Neural progenitor cell (in vitro differentiated cells): Measurements from ENCODE around the gene STARD3.

ENCODE experiments used
- EZH2 ChIP-seq: fragments of 200-600 bp; sonication (generic); IDR thresholded peaks from 2 replicates; pipeline ENCODE4 v1.6.1; 2017; ENCODE audit warnings: antibody characterized with exemption, mild to moderate bottlenecking, moderate library complexity
- EZH2phosphoT487 ChIP-seq: fragments of 200-600 bp; sonication (generic); IDR thresholded peaks from 2 replicates; pipeline ENCODE4 v1.6.1; 2017; ENCODE audit warnings: antibody characterized with exemption
- TF ChIP-seq, protein P1 (sequence below): fragments of 200-600 bp; sonication (generic); IDR thresholded peaks from 2 replicates; pipeline ENCODE4 v1.5.1; 2017; ENCODE audit warnings: antibody characterized with exemption, mild to moderate bottlenecking

DNA sequence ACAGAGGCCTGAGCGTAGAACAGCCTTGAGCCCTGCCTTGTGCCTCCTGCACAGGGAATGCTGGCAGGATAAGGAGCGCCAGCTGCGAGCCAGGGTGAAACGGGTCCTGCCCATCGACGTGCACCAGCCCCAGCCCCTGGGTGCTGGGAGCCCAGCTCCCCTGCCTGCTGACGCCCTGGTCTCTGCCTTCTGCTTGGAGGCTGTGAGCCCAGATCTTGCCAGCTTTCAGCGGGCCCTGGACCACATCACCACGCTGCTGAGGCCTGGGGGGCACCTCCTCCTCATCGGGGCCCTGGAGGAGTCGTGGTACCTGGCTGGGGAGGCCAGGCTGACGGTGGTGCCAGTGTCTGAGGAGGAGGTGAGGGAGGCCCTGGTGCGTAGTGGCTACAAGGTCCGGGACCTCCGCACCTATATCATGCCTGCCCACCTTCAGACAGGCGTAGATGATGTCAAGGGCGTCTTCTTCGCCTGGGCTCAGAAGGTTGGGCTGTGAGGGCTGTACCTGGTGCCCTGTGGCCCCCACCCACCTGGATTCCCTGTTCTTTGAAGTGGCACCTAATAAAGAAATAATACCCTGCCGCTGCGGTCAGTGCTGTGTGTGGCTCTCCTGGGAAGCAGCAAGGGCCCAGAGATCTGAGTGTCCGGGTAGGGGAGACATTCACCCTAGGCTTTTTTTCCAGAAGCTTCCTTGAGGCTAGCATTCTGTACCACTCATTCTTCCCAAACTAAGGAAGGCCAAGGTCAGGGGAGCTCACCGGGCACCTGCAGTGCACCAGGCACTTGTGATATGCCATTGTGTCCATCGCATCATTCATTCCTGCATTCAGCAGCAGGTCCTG is 33.2 kb downstream of the STARD3 start:
- TF ChIP-seq, protein P1, sequence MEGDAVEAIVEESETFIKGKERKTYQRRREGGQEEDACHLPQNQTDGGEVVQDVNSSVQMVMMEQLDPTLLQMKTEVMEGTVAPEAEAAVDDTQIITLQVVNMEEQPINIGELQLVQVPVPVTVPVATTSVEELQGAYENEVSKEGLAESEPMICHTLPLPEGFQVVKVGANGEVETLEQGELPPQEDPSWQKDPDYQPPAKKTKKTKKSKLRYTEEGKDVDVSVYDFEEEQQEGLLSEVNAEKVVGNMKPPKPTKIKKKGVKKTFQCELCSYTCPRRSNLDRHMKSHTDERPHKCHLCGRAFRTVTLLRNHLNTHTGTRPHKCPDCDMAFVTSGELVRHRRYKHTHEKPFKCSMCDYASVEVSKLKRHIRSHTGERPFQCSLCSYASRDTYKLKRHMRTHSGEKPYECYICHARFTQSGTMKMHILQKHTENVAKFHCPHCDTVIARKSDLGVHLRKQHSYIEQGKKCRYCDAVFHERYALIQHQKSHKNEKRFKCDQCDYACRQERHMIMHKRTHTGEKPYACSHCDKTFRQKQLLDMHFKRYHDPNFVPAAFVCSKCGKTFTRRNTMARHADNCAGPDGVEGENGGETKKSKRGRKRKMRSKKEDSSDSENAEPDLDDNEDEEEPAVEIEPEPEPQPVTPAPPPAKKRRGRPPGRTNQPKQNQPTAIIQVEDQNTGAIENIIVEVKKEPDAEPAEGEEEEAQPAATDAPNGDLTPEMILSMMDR: no peak
- no peak for TF ChIP-seq EZH2
- no peak for TF ChIP-seq EZH2phosphoT487
